Measurements from ENCODE around the gene C19orf81. TPM values are rescaled to one million over a fixed set of nuclear protein-coding genes. Genes with fewer than 3 reads are reported as not detected.
A peak's percentile ranks its signal among the peaks of the same experiment; 100 is the strongest.

Gene C19orf81
- total and polyA plus RNA-seq, 9 of the 15 experiments (the other 6 are each of a cell fraction or from before 2014, with no cell fraction given) = 2.5 to 42.9 (median 33.0) TPM; not detected in 4

DNA sequence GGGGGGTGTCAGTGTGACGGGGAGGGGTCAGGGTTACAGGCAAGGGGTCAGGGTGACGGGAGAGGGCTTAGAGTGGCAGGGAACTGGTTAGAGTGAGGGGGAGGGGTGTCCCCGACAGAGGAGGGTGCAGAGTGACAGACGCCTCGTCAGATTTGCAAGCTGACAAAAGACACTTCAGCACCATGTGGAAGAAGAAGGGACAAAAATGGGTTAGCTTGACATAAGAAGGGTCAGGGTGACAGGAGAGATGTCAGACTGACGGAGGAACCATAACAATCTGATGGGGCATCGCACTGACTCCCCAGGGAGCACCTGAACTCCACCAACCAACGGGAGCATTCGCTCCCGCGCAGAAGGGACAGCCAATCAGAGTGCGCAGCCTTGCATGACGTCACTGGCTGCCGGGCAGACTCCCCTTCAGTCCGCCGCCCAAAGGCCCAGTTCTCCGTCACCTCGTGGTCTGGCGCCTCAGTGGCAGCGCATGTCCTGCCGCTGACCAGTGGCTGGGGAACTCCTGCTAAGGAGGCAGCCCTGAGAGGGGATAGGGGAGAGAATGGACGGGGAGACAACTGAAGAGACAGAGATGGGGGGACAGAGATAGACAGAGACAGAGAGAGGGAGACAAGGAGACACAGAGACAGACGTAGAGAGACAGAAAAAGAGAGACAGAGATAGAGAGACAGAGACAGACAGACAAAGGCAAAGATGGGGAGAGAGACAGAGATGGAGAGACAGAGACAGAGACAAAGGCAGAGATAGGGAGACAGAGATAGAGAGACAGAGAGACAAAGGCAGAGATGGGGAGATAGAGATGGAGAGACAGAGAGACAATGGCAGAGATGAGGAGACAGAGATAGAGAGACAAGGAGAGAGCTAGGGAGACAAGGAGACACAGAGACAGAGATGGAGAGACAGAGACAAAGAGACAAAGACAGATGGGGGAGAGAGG is 30.2 kb downstream of the C19orf81 start (continued):
- TF ChIP-seq, protein P1, sequence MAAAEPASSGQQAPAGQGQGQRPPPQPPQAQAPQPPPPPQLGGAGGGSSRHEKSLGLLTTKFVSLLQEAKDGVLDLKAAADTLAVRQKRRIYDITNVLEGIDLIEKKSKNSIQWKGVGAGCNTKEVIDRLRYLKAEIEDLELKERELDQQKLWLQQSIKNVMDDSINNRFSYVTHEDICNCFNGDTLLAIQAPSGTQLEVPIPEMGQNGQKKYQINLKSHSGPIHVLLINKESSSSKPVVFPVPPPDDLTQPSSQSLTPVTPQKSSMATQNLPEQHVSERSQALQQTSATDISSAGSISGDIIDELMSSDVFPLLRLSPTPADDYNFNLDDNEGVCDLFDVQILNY (CRISPR knock-in tag; IDR thresholded peaks at IDR 0.05) = no peak
- TF ChIP-seq NCOA4 (IDR thresholded peaks at IDR 0.05; ENCODE audit: partially characterized antibody) (no peak), GATAD2B (IDR thresholded peaks at IDR 0.05; ENCODE audit: borderline replicate concordance) (no peak), ZNF384 (IDR thresholded peaks at IDR 0.05; ENCODE audit: low read depth, low read length) (no peak), RBFOX2 (IDR thresholded peaks at IDR 0.05; ENCODE audit: low read depth, low read length) (no peak), KAT2B (IDR thresholded peaks at IDR 0.05; ENCODE audit: low read depth, low read length) (no peak), NONO (IDR thresholded peaks at IDR 0.05; ENCODE audit: low read depth in 2 of 2, low read length in 1 of 2) (no peak), NR2F6 (CRISPR knock-in tag; IDR thresholded peaks at IDR 0.05) (no peak), GABPB2 (CRISPR knock-in tag; conservative IDR thresholded peaks at IDR 0.05) (no peak), SREBF1 (IDR thresholded peaks at IDR 0.05; ENCODE audit: borderline replicate concordance, low read depth, low read length) (no peak)
- TF ChIP-seq, protein P2, sequence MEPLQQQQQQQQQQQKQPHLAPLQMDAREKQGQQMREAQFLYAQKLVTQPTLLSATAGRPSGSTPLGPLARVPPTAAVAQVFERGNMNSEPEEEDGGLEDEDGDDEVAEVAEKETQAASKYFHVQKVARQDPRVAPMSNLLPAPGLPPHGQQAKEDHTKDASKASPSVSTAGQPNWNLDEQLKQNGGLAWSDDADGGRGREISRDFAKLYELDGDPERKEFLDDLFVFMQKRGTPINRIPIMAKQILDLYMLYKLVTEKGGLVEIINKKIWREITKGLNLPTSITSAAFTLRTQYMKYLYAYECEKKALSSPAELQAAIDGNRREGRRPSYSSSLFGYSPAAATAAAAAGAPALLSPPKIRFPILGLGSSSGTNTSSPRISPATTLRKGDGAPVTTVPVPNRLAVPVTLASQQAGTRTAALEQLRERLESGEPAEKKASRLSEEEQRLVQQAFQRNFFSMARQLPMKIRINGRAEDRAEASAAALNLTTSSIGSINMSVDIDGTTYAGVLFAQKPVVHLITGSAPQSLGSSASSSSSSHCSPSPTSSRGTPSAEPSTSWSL (CRISPR knock-in tag; IDR thresholded peaks at IDR 0.05; ENCODE audit: borderline replicate concordance) = no peak
- TF ChIP-seq, protein P3, sequence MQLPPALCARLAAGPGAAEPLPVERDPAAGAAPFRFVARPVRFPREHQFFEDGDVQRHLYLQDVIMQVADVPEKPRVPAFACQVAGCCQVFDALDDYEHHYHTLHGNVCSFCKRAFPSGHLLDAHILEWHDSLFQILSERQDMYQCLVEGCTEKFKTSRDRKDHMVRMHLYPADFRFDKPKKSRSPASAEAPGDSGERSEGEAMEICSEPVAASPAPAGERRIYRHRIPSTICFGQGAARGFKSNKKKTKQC (CRISPR knock-in tag; IDR thresholded peaks at IDR 0.05) = no peak
- TF ChIP-seq, protein P4, sequence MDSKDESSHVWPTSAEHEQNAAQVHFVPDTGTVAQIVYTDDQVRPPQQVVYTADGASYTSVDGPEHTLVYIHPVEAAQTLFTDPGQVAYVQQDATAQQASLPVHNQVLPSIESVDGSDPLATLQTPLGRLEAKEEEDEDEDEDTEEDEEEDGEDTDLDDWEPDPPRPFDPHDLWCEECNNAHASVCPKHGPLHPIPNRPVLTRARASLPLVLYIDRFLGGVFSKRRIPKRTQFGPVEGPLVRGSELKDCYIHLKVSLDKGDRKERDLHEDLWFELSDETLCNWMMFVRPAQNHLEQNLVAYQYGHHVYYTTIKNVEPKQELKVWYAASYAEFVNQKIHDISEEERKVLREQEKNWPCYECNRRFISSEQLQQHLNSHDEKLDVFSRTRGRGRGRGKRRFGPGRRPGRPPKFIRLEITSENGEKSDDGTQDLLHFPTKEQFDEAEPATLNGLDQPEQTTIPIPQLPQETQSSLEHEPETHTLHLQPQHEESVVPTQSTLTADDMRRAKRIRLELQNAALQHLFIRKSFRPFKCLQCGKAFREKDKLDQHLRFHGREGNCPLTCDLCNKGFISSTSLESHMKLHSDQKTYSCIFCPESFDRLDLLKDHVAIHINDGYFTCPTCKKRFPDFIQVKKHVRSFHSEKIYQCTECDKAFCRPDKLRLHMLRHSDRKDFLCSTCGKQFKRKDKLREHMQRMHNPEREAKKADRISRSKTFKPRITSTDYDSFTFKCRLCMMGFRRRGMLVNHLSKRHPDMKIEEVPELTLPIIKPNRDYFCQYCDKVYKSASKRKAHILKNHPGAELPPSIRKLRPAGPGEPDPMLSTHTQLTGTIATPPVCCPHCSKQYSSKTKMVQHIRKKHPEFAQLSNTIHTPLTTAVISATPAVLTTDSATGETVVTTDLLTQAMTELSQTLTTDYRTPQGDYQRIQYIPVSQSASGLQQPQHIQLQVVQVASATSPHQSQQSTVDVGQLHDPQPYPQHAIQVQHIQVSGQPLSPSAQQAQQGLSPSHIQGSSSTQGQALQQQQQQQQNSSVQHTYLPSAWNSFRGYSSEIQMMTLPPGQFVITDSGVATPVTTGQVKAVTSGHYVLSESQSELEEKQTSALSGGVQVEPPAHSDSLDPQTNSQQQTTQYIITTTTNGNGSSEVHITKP (IDR thresholded peaks at IDR 0.05; ENCODE audit: partially characterized antibody) = no peak
- TF ChIP-seq, protein P5, sequence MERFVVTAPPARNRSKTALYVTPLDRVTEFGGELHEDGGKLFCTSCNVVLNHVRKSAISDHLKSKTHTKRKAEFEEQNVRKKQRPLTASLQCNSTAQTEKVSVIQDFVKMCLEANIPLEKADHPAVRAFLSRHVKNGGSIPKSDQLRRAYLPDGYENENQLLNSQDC (CRISPR knock-in tag; IDR thresholded peaks at IDR 0.05) = no peak
- TF ChIP-seq, protein P6, sequence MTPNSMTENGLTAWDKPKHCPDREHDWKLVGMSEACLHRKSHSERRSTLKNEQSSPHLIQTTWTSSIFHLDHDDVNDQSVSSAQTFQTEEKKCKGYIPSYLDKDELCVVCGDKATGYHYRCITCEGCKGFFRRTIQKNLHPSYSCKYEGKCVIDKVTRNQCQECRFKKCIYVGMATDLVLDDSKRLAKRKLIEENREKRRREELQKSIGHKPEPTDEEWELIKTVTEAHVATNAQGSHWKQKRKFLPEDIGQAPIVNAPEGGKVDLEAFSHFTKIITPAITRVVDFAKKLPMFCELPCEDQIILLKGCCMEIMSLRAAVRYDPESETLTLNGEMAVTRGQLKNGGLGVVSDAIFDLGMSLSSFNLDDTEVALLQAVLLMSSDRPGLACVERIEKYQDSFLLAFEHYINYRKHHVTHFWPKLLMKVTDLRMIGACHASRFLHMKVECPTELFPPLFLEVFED (CRISPR knock-in tag; conservative IDR thresholded peaks at IDR 0.05) = peak; percentile 84; the same call in 1 of the 2 replicates

Measured in K562 (cell line).